ENCODE data around the gene PLOD1. TPM values are rescaled to one million over a fixed set of nuclear protein-coding genes. Genes with fewer than 3 reads are reported as not detected.

The PLOD1 gene
- total RNA-seq, 1 donor from 2014 or later: 147 TPM

- TF ChIP-seq CTCF (conservative IDR thresholded peaks at IDR 0.05; ENCODE audit: low read depth, low read length): no peak
- no peak overlapping the region for H3K4me3 ChIP-seq (ENCODE audit: low read depth, low read length)
- DNase-seq (ENCODE audit: low read depth): no peak
Observed at GRCh38 chr1:11942280-11942679, 7.8 kb downstream of the PLOD1 start.

GRCh38 chr1:11943619-11944018 is 9.1 kb downstream of the PLOD1 start:
- no peak overlapping the region for H3K4me3 ChIP-seq (ENCODE audit: low read depth, low read length)
- TF ChIP-seq CTCF (conservative IDR thresholded peaks at IDR 0.05; ENCODE audit: low read depth, low read length): no peak
- DNase-seq (ENCODE audit: low read depth): no peak

GRCh38 chr1:11944358-11944931 is 9.9 kb downstream of the PLOD1 start:
- H3K4me3 ChIP-seq (ENCODE audit: low read depth, low read length): no peak overlapping the region
- no peak for DNase-seq (ENCODE audit: low read depth)
- TF ChIP-seq CTCF (conservative IDR thresholded peaks at IDR 0.05; ENCODE audit: low read depth, low read length): no peak

- no peak overlapping the region for H3K4me3 ChIP-seq (ENCODE audit: low read depth, low read length)
- no peak for TF ChIP-seq CTCF (conservative IDR thresholded peaks at IDR 0.05; ENCODE audit: low read depth, low read length)
- DNase-seq (ENCODE audit: low read depth): no peak
Observed at GRCh38 chr1:11946647-11947046, 12.1 kb downstream of the PLOD1 start.

GRCh38 chr1:11948822-11949458 is 14.4 kb downstream of the PLOD1 start:
- DNase-seq (ENCODE audit: low read depth): no peak
- TF ChIP-seq CTCF (conservative IDR thresholded peaks at IDR 0.05; ENCODE audit: low read depth, low read length): no peak
- no peak overlapping the region for H3K4me3 ChIP-seq (ENCODE audit: low read depth, low read length)

GRCh38 chr1:11951901-11952300 is 17.4 kb downstream of the PLOD1 start:
- H3K4me3 ChIP-seq (ENCODE audit: low read depth, low read length): no peak overlapping the region
- TF ChIP-seq CTCF (conservative IDR thresholded peaks at IDR 0.05; ENCODE audit: low read depth, low read length): no peak
- no peak for DNase-seq (ENCODE audit: low read depth)

Measured in epithelial cell of proximal tubule (primary cell).